Motor neuron (in vitro differentiated cells): Measurements from ENCODE around the gene NOTCH1. TPM values are rescaled to one million over a fixed set of nuclear protein-coding genes. Genes with fewer than 3 reads are reported as not detected.
A peak's percentile ranks its signal among the peaks of the same experiment; 100 is the strongest.
"Not testable (repeated sequence)": the region's sequence is repeated elsewhere in the genome, so short reads cannot be mapped to it uniquely, and the experiment has no call there.

Experiments used
- ATAC-seq, 8 experiments: fragments of 200-7000 bp; cut with Tn5 transposase; replicated peaks in 6 of 8; 2 replicates each; pipeline ENCODE4 v1.8.0; 2021; ENCODE audit warnings: mild to moderate bottlenecking in 8 of 8, moderate library complexity in 8 of 8
- H3K27ac ChIP-seq, 2 donors: fragments of 250-450 bp; sonication (Bioruptor Pico); 2 replicates each; pipeline ENCODE4 v1.9.0; 2021; ENCODE audit warnings: antibody characterized with exemption in 2 of 2, mild to moderate bottlenecking in 2 of 2, moderate library complexity in 1 of 2
- H3K4me1 ChIP-seq, 2 donors: fragments of 250-450 bp; sonication (Bioruptor Pico); replicated peaks in 1 of 2; 2 replicates each; pipeline ENCODE4 v1.6.1; 2021; ENCODE audit warnings: antibody characterized with exemption in 2 of 2, mild to moderate bottlenecking in 2 of 2, moderate library complexity in 1 of 2
- H3K4me3 ChIP-seq, 5 donors: fragments of 250-450 bp; sonication (Bioruptor Pico); 2 replicates each; pipeline ENCODE4 v1.9.0; 2021; ENCODE audit warnings: antibody characterized with exemption in 5 of 5, mild to moderate bottlenecking in 5 of 5, moderate library complexity in 4 of 5
- WGBS, 10 experiments: fragments of 450-650 bp; shearing (Covaris generic); methylation state at CpG; one replicate each; pipeline ENCODE4 v1.0.0; 2022; 5-methylcytosine and 5-hydroxymethylcytosine counted together
- in situ Hi-C, 9 experiments: fragments of 400-800 bp; cut with MboI; loops; one replicate each; pipeline ENCODE4 v1.15.0; 2021; ENCODE audit warnings: low sequenced_read_pairs in 9 of 9, low pct_unique_long_range_greater_than_20kb in 2 of 9; ENCODE audit not compliant: unreplicated experiment in 9 of 9
- total RNA-seq, 8 experiments: library from RNA; unstranded; fragments of 300-600 nt; gene quantifications; 2 replicates each; pipeline versions ENCODE4 v1.2.3 to v1.2.4, GENCODE V29; 2022

NOTCH1 gene
- total RNA-seq, 8 experiments from 2014 or later: 4.9 to 57.7 (median 17.6) TPM

GRCh38 chr9:136574606-136575005 lies 28.8 kb upstream of the NOTCH1 start:
- H3K4me1 ChIP-seq: peaks cover 43 to 53% of the 10 kb centered on the region in 2 donors
- in situ Hi-C loops, H3K4me3 ChIP-seq, H3K27ac ChIP-seq, ATAC-seq: not testable (repeated sequence)
- WGBS, 10 experiments: 80 to 100% (median 95%) methylated on average over 1 to 16 of the region's 16 CpGs; no CpG with 5 or more reads in 2 of the 10 experiments

- H3K4me3 ChIP-seq: no peak overlapping the region
- H3K27ac ChIP-seq: peak overlapping the region; percentile 5 to 40
- 20 to 93% (median 50%) methylated on average over 1 to 28 of the region's 34 CpGs; no CpG with 5 or more reads in 3 of the 10 experiments for WGBS, 10 experiments
- in situ Hi-C loops: no loop called here
- H3K4me1 ChIP-seq: peaks cover 35 to 49% of the 10 kb centered on the region in 2 donors
- ATAC-seq: no peak
Measured at GRCh38 chr9:136572828-136573625, 27.2 kb upstream of the NOTCH1 start.

DNA sequence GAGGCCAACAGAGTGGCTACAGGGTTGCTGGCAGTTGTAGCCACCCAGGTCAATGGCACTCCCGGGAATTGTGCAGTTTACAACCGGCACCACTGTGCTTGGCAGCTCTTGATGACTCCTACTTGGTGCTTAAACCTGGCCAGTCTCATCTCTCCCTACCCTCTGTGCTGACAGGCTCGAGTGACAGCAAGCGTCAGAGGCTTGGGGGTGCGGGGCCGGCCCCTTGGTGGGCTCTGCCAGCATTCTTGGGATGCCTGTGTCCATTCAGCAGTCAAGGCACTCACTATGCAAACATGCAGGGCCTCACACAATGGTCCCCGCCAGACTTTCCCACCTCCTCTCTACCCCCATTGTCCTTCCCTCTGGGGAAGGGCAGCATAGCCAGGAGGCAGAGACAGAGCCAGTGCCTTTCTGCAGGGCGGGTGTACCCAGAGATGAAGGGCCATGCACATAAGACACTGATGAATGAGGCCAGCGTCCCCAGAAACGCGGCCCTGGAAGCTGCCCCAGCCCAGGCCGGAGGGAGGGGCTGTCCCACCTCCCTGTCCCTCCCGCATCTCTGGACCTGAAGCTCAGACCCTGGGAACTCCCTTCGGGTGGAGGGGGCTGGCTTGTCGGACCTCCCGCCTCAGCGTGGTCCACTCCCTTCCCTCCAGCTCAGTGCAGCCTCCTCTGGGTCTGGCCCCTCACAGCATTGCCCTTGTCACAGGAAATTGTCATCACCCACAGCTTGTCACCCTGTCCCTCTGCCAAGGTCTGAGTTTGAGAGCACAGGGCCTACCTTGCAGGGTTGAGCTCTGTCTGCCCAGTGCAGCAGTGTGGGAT lies 26.4 kb upstream of the NOTCH1 start:
- 13 to 73% (median 53%) methylated on average over 2 to 3 of the region's 17 CpGs; no CpG with 5 or more reads in 7 of the 10 experiments for WGBS, 10 experiments
- Histone ChIP-seq H3K4me1 (peaks cover 42 to 53% of the 10 kb centered on the region in 2 donors), H3K4me3 (no peak overlapping the region), H3K27ac (peak overlapping the region; percentile 8 to 46)
- peak; percentile 3 to 87 (median 83) for ATAC-seq
- in situ Hi-C loops: no loop called here

DNA sequence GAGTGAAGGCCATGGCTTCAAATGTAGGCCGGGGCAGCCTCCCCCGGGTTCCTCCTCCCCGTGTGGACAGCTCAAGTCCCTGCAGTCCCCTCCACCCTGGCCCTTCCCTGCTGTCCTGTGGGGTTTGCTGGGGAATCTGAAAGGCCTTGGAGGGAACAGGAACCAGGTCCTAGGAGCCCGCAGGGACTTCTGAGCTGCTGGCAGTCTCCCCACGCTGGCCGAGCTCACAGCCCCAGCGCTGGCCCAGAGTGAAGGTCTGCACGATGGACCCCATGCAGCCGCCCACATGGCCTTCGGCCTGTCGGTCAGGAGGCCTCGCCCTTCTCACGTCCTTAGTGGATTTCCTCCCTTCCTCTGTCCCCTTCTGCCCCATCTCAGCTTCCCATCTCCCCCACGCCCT lies 25.7 kb upstream of the NOTCH1 start:
- no peak overlapping the region for H3K4me3 ChIP-seq
- in situ Hi-C loops: no loop called here
- 40 to 80% (median 60%) methylated on average over 1 to 2 of the region's 14 CpGs; no CpG with 5 or more reads in 7 of the 10 experiments for WGBS, 10 experiments
- peaks cover 46 to 57% of the 10 kb centered on the region in 2 donors for H3K4me1 ChIP-seq
- H3K27ac ChIP-seq: peak overlapping the region; percentile 8 to 46
- no peak for ATAC-seq

DNA sequence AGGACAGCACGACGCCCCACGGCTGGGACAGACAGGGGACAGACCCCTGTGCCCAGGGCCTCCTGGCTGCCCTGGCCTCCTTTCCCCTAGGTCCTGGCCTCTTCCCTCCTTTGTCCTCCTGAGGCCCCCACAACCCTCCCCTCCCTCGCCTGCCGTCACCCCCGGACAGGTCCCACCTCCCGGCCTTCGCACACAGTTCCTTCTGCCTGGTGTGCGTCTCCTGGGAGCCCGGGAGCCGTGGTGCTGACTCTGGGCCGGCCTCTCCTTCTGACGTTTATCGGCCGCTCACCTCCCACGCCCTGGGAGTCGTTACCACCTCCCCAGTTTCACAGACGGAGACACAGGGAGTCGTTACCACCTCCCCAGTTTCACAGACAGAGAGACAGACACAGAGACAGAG lies 25.1 kb upstream of the NOTCH1 start:
- peak in 1 of 8 experiments; percentile 16 for ATAC-seq
- H3K27ac ChIP-seq: peak overlapping the region in 1 of 2 donors; percentile 46
- in situ Hi-C loops: no loop called here
- 20 to 32% methylated on average over 1 to 5 of the region's 19 CpGs; no CpG with 5 or more reads in 8 of the 10 experiments for WGBS, 10 experiments
- peaks cover 52 to 63% of the 10 kb centered on the region in 2 donors for H3K4me1 ChIP-seq
- H3K4me3 ChIP-seq: no peak overlapping the region

DNA sequence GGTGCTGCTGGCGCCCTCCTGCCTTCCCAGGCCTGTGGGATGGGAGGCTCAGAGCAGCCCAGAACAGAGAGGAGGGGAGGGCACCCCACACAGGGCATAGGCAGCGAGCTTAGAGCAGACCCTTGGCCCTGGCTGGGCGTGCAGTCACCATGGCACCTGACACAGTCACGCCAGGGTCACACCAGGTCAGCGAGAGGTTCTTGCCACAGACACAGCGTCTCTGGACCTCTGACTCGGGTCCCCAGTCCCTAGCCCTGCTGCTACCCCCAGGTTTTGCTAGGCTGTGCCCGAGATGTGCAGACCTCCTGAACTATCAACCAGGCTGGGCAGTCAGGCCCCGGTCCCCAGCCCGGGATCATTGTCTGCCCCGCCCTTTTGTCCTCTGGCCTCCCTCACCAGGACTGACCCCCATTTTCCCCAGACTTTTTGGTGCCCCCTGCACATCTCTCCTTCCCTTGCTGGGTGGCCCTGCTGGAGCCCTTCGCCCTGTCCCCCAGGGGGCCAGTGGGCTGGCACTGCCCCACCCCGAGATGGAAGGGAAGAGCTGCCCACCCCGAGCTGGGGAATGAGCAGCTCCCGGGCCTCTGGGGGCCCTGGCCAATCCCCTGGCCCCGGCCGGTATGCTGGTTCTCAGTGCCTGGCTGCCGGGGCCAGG lies 24.5 kb upstream of the NOTCH1 start:
- Histone ChIP-seq H3K4me3 (no peak overlapping the region), H3K4me1 (peaks cover 58 to 69% of the 10 kb centered on the region in 2 donors), H3K27ac (peak overlapping the region in 1 of 2 donors; percentile 46)
- in situ Hi-C loops: no loop called here
- no peak for ATAC-seq
- no CpG with 5 or more reads among the region's 18 CpGs for whole genome bisulfite sequencing, 10 experiments

DNA sequence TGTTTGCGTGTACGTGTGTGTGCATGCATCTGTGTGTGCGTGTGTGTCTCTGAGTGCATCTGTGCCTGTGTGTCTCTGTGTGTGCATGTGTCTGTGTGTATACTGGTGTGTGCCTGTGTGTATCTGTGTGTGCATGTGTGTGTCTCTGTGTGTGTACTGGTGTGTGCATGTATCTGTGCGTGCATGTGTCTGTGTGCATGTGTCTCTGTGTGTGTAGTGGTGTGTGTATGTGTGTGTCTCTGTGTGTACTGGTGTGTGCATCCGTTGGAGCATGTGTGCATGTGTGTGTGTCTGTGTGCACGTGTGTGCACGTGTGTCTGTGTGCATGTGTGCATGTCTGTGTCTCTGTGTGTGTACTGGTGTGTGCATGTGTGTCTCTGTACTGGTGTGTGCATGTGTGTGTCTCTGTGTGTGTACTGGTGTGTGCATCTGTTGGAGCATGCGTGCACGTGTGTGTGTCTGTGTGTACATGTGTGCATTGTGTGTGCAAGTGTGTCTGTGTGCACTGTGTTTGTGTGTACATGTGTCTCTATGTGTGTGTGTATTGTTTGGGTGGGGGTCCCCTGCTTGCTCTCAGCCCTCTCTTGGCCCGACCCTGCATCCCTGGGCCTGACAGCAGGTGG lies 23.8 kb upstream of the NOTCH1 start:
- H3K4me3 ChIP-seq: no peak overlapping the region
- no peak for ATAC-seq
- no peak overlapping the region for H3K27ac ChIP-seq
- H3K4me1 ChIP-seq: peaks cover 65 to 76% of the 10 kb centered on the region in 2 donors
- in situ Hi-C loops: no loop called here
- 89 to 100% (median 95%) methylated on average over 3 to 6 of the region's 10 CpGs; no CpG with 5 or more reads in 4 of the 10 experiments for whole genome bisulfite sequencing, 10 experiments

- Histone ChIP-seq H3K4me3 (no peak overlapping the region), H3K27ac (no peak overlapping the region), H3K4me1 (peaks cover 69 to 85% of the 10 kb centered on the region in 2 donors)
- in situ Hi-C loops: no loop called here
- WGBS, 10 experiments: 20 to 100% (median 40%) methylated on average over 1 to 10 of the region's 24 CpGs; no CpG with 5 or more reads in 6 of the 10 experiments
- ATAC-seq: no peak
Measured at GRCh38 chr9:136568288-136569081, 22.6 kb upstream of the NOTCH1 start.

GRCh38 chr9:136567651-136568287 lies 21.9 kb upstream of the NOTCH1 start:
- H3K27ac ChIP-seq: peak overlapping the region in 1 of 2 donors; percentile 36
- peak; percentile 25 to 80 (median 56) for ATAC-seq
- 11 to 50% (median 35%) methylated on average over 2 to 13 of the region's 27 CpGs; no CpG with 5 or more reads in 5 of the 10 experiments for WGBS, 10 experiments
- in situ Hi-C loops: no loop called here
- H3K4me1 ChIP-seq: peaks cover 73 to 83% of the 10 kb centered on the region in 2 donors
- no peak overlapping the region for H3K4me3 ChIP-seq

GRCh38 chr9:136566901-136567300 lies 21.1 kb upstream of the NOTCH1 start:
- Histone ChIP-seq H3K4me3 (no peak overlapping the region), H3K4me1 (peaks cover 67 to 76% of the 10 kb centered on the region in 2 donors), H3K27ac (no peak overlapping the region)
- ATAC-seq: peak in 5 of 8 experiments; percentile 6 to 24 (median 8)
- in situ Hi-C loops: no loop called here
- 87% methylated on average over 3 of the region's 14 CpGs; no CpG with 5 or more reads in 9 of the 10 experiments for WGBS, 10 experiments

- 67 to 97% (median 90%) methylated on average over 2 to 6 of the region's 19 CpGs; no CpG with 5 or more reads in 7 of the 10 experiments for whole genome bisulfite sequencing, 10 experiments
- Histone ChIP-seq H3K4me1 (peaks cover 64 to 72% of the 10 kb centered on the region in 2 donors), H3K27ac (no peak overlapping the region), H3K4me3 (no peak overlapping the region)
- in situ Hi-C loops: no loop called here
- ATAC-seq: no peak
Measured at GRCh38 chr9:136566553-136566895, 20.7 kb upstream of the NOTCH1 start.
